HepG2 (cell line): ENCODE results near the gene HCRTR1. TPM values are rescaled to one million over a fixed set of nuclear protein-coding genes. Genes with fewer than 3 reads are reported as not detected.

Source experiments
- AHR ChIP-seq: IDR thresholded peaks from 2 replicates; pipeline ENCODE4 v1.6.1; 2018; ENCODE audit warnings: missing genetic modification reagents, missing compliant biosample characterization
- CREM ChIP-seq, 2 experiments: sonication (generic) in 1 of 2; formaldehyde crosslinking in 1 of 2; IDR thresholded peaks; 2 replicates each; pipeline versions ENCODE4 v1.4.0 to v1.6.1; 2016 to 2020; ENCODE audit warnings: antibody characterized with exemption in 1 of 2, mild to moderate bottlenecking in 1 of 2, missing genetic modification reagents in 1 of 2
- E2F2 ChIP-seq: sonication (generic); formaldehyde crosslinking; IDR thresholded peaks from 2 replicates; pipeline ENCODE4 v1.4.0; 2020; ENCODE audit warnings: missing genetic modification reagents, borderline replicate concordance
- ELF3 ChIP-seq: IDR thresholded peaks from 2 replicates; pipeline ENCODE4 v1.6.1; 2016; ENCODE audit warnings: missing genetic modification reagents, missing compliant biosample characterization
- FOXA3 ChIP-seq: IDR thresholded peaks from 2 replicates; pipeline ENCODE4 v1.6.1; 2016; ENCODE audit warnings: missing genetic modification reagents, missing compliant biosample characterization
- LRRFIP1 ChIP-seq: sonication (generic); formaldehyde crosslinking; conservative IDR thresholded peaks from 2 replicates; pipeline ENCODE4 v1.4.0; 2020; ENCODE audit warnings: missing genetic modification reagents
- MED8 ChIP-seq: sonication (generic); formaldehyde crosslinking; IDR thresholded peaks from 2 replicates; pipeline ENCODE4 v1.8.1; 2023; ENCODE audit warnings: mild to moderate bottlenecking, missing genetic modification reagents; ENCODE audit not compliant: insufficient replicate concordance
- MXD3 ChIP-seq: IDR thresholded peaks from 2 replicates; pipeline ENCODE4 v1.6.1; 2016; ENCODE audit warnings: mild to moderate bottlenecking, missing biosample characterization, missing genetic modification reagents
- MZF1 ChIP-seq: sonication (generic); formaldehyde crosslinking; IDR thresholded peaks from 2 replicates; pipeline ENCODE4 v1.8.1; 2023; ENCODE audit warnings: mild to moderate bottlenecking, missing genetic modification reagents, borderline replicate concordance
- RFX1 ChIP-seq: fragments of 450-650 bp; IDR thresholded peaks from 2 replicates; pipeline ENCODE4 v1.6.1; 2017
- RFX5 ChIP-seq: IDR thresholded peaks from 2 replicates; pipeline ENCODE4 v1.6.1; 2011; ENCODE audit warnings: low read depth, low read length, improper control_type of control experiment
- SP2 ChIP-seq: sonication (generic); formaldehyde crosslinking; IDR thresholded peaks from 2 replicates; pipeline ENCODE4 v1.5.1; 2020; ENCODE audit warnings: mild to moderate bottlenecking, missing genetic modification reagents
- ZFP62 ChIP-seq: sonication (generic); formaldehyde crosslinking; IDR thresholded peaks from 2 replicates; pipeline ENCODE4 v1.4.0; 2020; ENCODE audit warnings: missing genetic modification reagents
- ZNF12 ChIP-seq: sonication (generic); formaldehyde crosslinking; IDR thresholded peaks from 2 replicates; pipeline ENCODE4 v1.5.0; 2020; ENCODE audit warnings: missing genetic modification reagents
- ZNF180 ChIP-seq: sonication (generic); formaldehyde crosslinking; IDR thresholded peaks from 2 replicates; pipeline ENCODE4 v1.4.0; 2020; ENCODE audit warnings: low read depth, missing genetic modification reagents, borderline replicate concordance
- ZNF20 ChIP-seq: sonication (generic); formaldehyde crosslinking; IDR thresholded peaks from 2 replicates; pipeline ENCODE4 v1.4.0; 2020; ENCODE audit warnings: mild to moderate bottlenecking, moderate library complexity, missing genetic modification reagents
- ZNF207 ChIP-seq: fragments of 450-650 bp; IDR thresholded peaks from 2 replicates; pipeline ENCODE4 v1.6.1; 2016; ENCODE audit warnings: antibody characterized with exemption, borderline replicate concordance
- ZNF260 ChIP-seq: sonication (generic); formaldehyde crosslinking; IDR thresholded peaks from 2 replicates; pipeline ENCODE4 v1.4.0; 2020; ENCODE audit warnings: missing genetic modification reagents, low read depth, mild to moderate bottlenecking, borderline replicate concordance
- ZNF331 ChIP-seq: sonication (generic); formaldehyde crosslinking; IDR thresholded peaks from 2 replicates; pipeline ENCODE4 v1.4.0; 2020; ENCODE audit warnings: missing genetic modification reagents
- ZNF510 ChIP-seq: sonication (generic); formaldehyde crosslinking; IDR thresholded peaks from 2 replicates; pipeline ENCODE4 v1.4.0; 2020; ENCODE audit warnings: low read depth, mild to moderate bottlenecking, missing genetic modification reagents
- ZNF691 ChIP-seq: sonication (generic); formaldehyde crosslinking; IDR thresholded peaks from 2 replicates; pipeline ENCODE4 v1.4.0; 2020; ENCODE audit warnings: missing genetic modification reagents, low read depth, mild to moderate bottlenecking, borderline replicate concordance
- ZNF841 ChIP-seq: sonication (generic); formaldehyde crosslinking; IDR thresholded peaks from 2 replicates; pipeline ENCODE4 v1.8.1; 2023; ENCODE audit warnings: missing genetic modification reagents, borderline replicate concordance
- polyA plus RNA-seq, 8 experiments: library from polyadenylated mRNA; depleted of rRNA in 3 of 8; stranded (reverse) in 7 of 8; unstranded in 1 of 8; fragments of >200 nt; fragmentation: Illumina TruSeq in 4 of 8; extraction: Trizol in 4 of 8; gene quantifications; 2 replicates each; pipeline versions ENCODE4 v1.2.1 to v1.2.3, GENCODE V29; 2011 to 2016; ENCODE audit warnings: low read depth in 4 of 8, missing spikeins in 1 of 8, mixed read lengths in 1 of 8; ENCODE audit not compliant: insufficient read depth in 1 of 8
- total RNA-seq, 5 experiments: library from RNA; depleted of rRNA; stranded (reverse); fragments of >200 nt; fragmentation: Illumina TruSeq; extraction: Trizol; gene quantifications; 2 replicates each; pipeline ENCODE4 v1.2.3, GENCODE V29; 2016; ENCODE audit warnings: low read depth in 1 of 5
- TF ChIP-seq, protein P1 (sequence below): sonication (generic); formaldehyde crosslinking; IDR thresholded peaks from 2 replicates; pipeline ENCODE4 v1.4.0; 2020; ENCODE audit warnings: missing genetic modification reagents
- TF ChIP-seq, protein P2 (sequence below): sonication (generic); formaldehyde crosslinking; conservative IDR thresholded peaks from 2 replicates; pipeline ENCODE4 v1.4.0; 2020; ENCODE audit warnings: missing genetic modification reagents

HCRTR1 gene
- total and polyA plus RNA-seq, 2 of the 13 experiments (the other 11 are each of a cell fraction or from before 2014, with no cell fraction given) = not detected

DNA sequence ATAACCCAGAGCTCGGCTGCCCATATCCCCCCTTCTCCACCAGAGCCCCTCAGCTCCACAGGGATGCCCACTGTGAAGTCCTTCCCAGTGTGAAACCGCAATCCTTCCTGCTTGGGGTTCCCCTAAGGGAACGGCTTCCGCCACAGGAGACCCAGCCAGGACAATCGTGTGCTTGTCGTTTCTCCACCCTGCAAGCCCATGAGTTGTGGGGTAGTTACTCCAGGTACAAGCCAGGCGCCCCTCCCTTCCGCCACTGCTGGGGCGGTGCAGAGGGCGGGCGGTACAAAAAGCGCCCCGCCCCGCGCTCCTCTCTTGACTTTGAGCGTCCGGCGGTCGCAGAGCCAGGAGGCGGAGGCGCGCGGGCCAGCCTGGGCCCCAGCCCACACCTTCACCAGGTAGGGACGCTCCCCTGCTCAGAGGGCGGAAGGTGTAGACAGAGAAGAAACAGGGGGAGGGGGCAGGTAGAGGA is 41.3 kb upstream of the HCRTR1 start, which contains the start of gene TINAGL1 (continued):
- no peak for TF ChIP-seq ZNF180 (CRISPR knock-in tag)
- no peak for TF ChIP-seq ZFP62 (CRISPR knock-in tag)
- no peak for TF ChIP-seq AHR (CRISPR knock-in tag)
- TF ChIP-seq RFX1 = no peak
- TF ChIP-seq ZNF260 (CRISPR knock-in tag) = no peak
- no peak for TF ChIP-seq ZNF12 (CRISPR knock-in tag)
- TF ChIP-seq ZNF691 (CRISPR knock-in tag) = no peak
- no peak for TF ChIP-seq MZF1
- TF ChIP-seq ZNF841 (CRISPR knock-in tag) = no peak
- no peak for TF ChIP-seq CREM (IDR thresholded peaks at IDR 0.05)
- no peak for TF ChIP-seq CREM (CRISPR knock-in tag; IDR thresholded peaks at IDR 0.05)
- TF ChIP-seq FOXA3 (CRISPR knock-in tag) = 0 out of 2 replicates have a peak, but pooled peaks have one; percentile 12
- no peak for TF ChIP-seq MXD3
- peak; percentile 60; the same call in 1 of the 2 replicates for TF ChIP-seq ELF3 (CRISPR knock-in tag)
- TF ChIP-seq ZNF331 (CRISPR knock-in tag) = no peak
- peak; percentile 49; the same call in 1 of the 2 replicates for TF ChIP-seq E2F2 (CRISPR knock-in tag)
- TF ChIP-seq, protein P1, sequence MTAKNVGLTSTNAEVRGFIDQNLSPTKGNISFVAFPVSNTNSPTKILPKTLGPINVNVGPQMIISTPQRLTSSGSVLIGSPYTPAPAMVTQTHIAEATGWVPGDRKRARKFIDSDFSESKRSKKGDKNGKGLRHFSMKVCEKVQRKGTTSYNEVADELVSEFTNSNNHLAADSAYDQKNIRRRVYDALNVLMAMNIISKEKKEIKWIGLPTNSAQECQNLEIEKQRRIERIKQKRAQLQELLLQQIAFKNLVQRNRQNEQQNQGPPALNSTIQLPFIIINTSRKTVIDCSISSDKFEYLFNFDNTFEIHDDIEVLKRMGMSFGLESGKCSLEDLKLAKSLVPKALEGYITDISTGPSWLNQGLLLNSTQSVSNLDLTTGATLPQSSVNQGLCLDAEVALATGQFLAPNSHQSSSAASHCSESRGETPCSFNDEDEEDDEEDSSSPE = peak; percentile 62; the same call in 1 of the 2 replicates
- TF ChIP-seq SP2 (CRISPR knock-in tag) = no peak
- no peak for TF ChIP-seq ZNF510 (CRISPR knock-in tag)
- TF ChIP-seq RFX5 = no peak
- no peak for TF ChIP-seq LRRFIP1 (CRISPR knock-in tag)
- TF ChIP-seq ZNF20 (CRISPR knock-in tag) = no peak
- no peak for TF ChIP-seq MED8 (CRISPR knock-in tag)
- no peak for TF ChIP-seq ZNF207
- TF ChIP-seq, protein P2, sequence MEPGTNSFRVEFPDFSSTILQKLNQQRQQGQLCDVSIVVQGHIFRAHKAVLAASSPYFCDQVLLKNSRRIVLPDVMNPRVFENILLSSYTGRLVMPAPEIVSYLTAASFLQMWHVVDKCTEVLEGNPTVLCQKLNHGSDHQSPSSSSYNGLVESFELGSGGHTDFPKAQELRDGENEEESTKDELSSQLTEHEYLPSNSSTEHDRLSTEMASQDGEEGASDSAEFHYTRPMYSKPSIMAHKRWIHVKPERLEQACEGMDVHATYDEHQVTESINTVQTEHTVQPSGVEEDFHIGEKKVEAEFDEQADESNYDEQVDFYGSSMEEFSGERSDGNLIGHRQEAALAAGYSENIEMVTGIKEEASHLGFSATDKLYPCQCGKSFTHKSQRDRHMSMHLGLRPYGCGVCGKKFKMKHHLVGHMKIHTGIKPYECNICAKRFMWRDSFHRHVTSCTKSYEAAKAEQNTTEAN (CRISPR knock-in tag) = no peak
